Naive thymus-derived CD4-positive, alpha-beta T cell (primary cell): ENCODE data around the gene CD8B2. TPM values are rescaled to one million over a fixed set of nuclear protein-coding genes. Genes with fewer than 3 reads are reported as not detected.

ENCODE experiments used
- ATAC-seq: fragments of 150-1000 bp; cut with Tn5 transposase; 2 replicates; pipeline ENCODE4 v1.10.0; 2021; ENCODE audit warnings: mild to moderate bottlenecking, moderate library complexity
- CTCF ChIA-PET: fragments of 350-600 bp; sonication (Branson Sonifier 250); formaldehyde crosslinking; loops from one replicate; lab custom pipeline; 2021; ENCODE audit warnings: antibody characterized with exemption; lab: Charles Lee
- POLR2A ChIA-PET: fragments of 350-600 bp; sonication (Branson Sonifier 250); formaldehyde crosslinking; loops from one replicate; lab custom pipeline; 2021; ENCODE audit warnings: antibody characterized with exemption, inconsistent platforms; lab: Charles Lee
- DNase-seq, 9 donors: peaks; one replicate each; pipeline versions ENCODE4 v3.0.0 to v3.0.0-alpha.2; 2020 to 2022; ENCODE audit warnings: mixed read lengths in 1 of 9
- H3K27ac ChIP-seq: one replicate; pipeline ENCODE4 v1.7.0; 2013; ENCODE audit warnings: mild to moderate bottlenecking, low read depth, low read length, moderate library complexity
- H3K27me3 ChIP-seq, 2 donors: one replicate each; pipeline ENCODE4 v1.7.0; 2013; ENCODE audit warnings: low read length in 2 of 2, mild to moderate bottlenecking in 2 of 2, moderate library complexity in 2 of 2; ENCODE audit not compliant: control insufficient read depth in 2 of 2, insufficient read depth in 2 of 2
- H3K36me3 ChIP-seq, 3 experiments: 1 replicate in 2 of 3; 2 replicates in 1 of 3; pipeline ENCODE4 v1.7.0; 2013; ENCODE audit warnings: low read length in 3 of 3, mild to moderate bottlenecking in 3 of 3, moderate library complexity in 1 of 3; ENCODE audit not compliant: insufficient read depth in 3 of 3, control insufficient read depth in 2 of 3
- H3K4me1 ChIP-seq, 2 donors: one replicate each; pipeline ENCODE4 v1.7.0; 2013; ENCODE audit warnings: low read length in 2 of 2, mild to moderate bottlenecking in 2 of 2, moderate library complexity in 1 of 2; ENCODE audit not compliant: control insufficient read depth in 2 of 2, insufficient read depth in 2 of 2
- H3K4me3 ChIP-seq: 2 replicates; pipeline ENCODE4 v1.7.0; 2013; ENCODE audit warnings: mild to moderate bottlenecking, low read length
- H3K9me3 ChIP-seq, 3 experiments: 1 replicate in 2 of 3; 2 replicates in 1 of 3; pipeline ENCODE4 v1.7.0; 2013; ENCODE audit warnings: low read length in 3 of 3; ENCODE audit not compliant: control insufficient read depth in 2 of 3
- H3K27ac Mint-ChIP-seq, 9 donors: one replicate each; pipeline ENCODE4 v1.8.0; 2020 to 2022; ENCODE audit warnings: mixed read lengths in 9 of 9, mild to moderate bottlenecking in 8 of 9, moderate library complexity in 5 of 9, inconsistent platforms in 2 of 9
- H3K27me3 Mint-ChIP-seq, 5 donors: one replicate each; pipeline ENCODE4 v1.8.0; 2021 to 2022; ENCODE audit warnings: mixed read lengths in 5 of 5, mild to moderate bottlenecking in 1 of 5
- H3K36me3 Mint-ChIP-seq, 5 donors: one replicate each; pipeline ENCODE4 v1.8.0; 2020 to 2022; ENCODE audit warnings: mixed read lengths in 5 of 5, mild to moderate bottlenecking in 3 of 5, inconsistent platforms in 1 of 5
- H3K4me1 Mint-ChIP-seq, 7 donors: one replicate each; pipeline ENCODE4 v1.8.0; 2020 to 2022; ENCODE audit warnings: mixed read lengths in 7 of 7, mild to moderate bottlenecking in 3 of 7, inconsistent platforms in 1 of 7
- H3K4me3 Mint-ChIP-seq, 10 donors: one replicate each; pipeline ENCODE4 v1.8.0; 2020 to 2022; ENCODE audit warnings: mild to moderate bottlenecking in 10 of 10, mixed read lengths in 10 of 10, moderate library complexity in 6 of 10, inconsistent platforms in 2 of 10
- H3K9me3 Mint-ChIP-seq, 11 donors: one replicate each; pipeline ENCODE4 v1.8.0; 2020 to 2022; ENCODE audit warnings: mixed read lengths in 11 of 11, mild to moderate bottlenecking in 4 of 11, inconsistent platforms in 1 of 11, moderate library complexity in 1 of 11
- intact Hi-C, 2 donors: fragments of 100-400 bp; cut with micrococcal nuclease; formaldehyde crosslinking; loops; one replicate each; pipeline ENCODE4 v1.15.1; 2023
- polyA plus RNA-seq, 2 donors: library from polyadenylated mRNA; unstranded; fragments of 300-500 nt; fragmentation: Illumina TruSeq; gene quantifications; one replicate each; pipeline ENCODE4 v1.2.3, GENCODE V29; 2021
- total RNA-seq, 6 experiments: library from RNA in 5 of 6; stranded (reverse) in 5 of 6; gene quantifications; 1 replicate in 5 of 6; 2 replicates in 1 of 6; pipeline ENCODE4 v1.2.3 and lab custom pipeline; 2021 to 2026

The CD8B2 gene
- total and polyA plus RNA-seq, 7 experiments from 2014 or later: 0.64 TPM; not detected in 6

DNA sequence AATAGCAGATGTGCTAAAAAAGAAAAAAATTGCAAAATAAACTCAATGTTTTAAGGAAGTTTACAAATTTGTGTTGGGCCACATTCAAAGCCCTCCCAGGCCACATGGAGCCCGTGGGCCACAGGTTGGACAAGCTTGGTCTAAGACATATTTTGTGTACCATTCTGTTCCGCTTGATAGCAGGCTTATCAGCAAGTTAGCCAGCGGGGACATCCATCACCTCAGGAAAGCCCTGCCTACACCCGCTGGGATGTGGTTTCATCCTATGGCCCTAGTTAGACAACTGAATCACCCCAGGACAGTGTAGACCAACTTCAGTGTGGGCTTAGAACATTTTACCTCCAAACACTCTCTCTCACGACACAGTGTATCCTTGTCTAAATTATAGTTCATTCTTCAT is 32.6 kb downstream of the CD8B2 start:
- Mint-ChIP-seq H3K36me3 (peaks cover 0 to 12% (median under 1%) of the 10 kb centered on the region in 5 donors), H3K27me3 (no peaks in the 10 kb centered on the region), H3K4me3 (no peak overlapping the region), H3K4me1 (no peaks in the 10 kb centered on the region), H3K27ac (no peak overlapping the region), H3K9me3 (peaks cover 0 to 23% (median 10%) of the 10 kb centered on the region in 11 donors)
- CTCF ChIA-PET: no interaction called here
- no peak overlapping the region for H3K4me3 ChIP-seq
- no peak for DNase-seq
- no peaks in the 10 kb centered on the region for H3K4me1 ChIP-seq
- H3K27me3 ChIP-seq: no peaks in the 10 kb centered on the region
- no peak for ATAC-seq
- H3K36me3 ChIP-seq: no peaks in the 10 kb centered on the region
- peaks cover 0 to 12% (median 0%) of the 10 kb centered on the region in 3 experiments for H3K9me3 ChIP-seq
- POLR2A ChIA-PET: no interaction called here
- intact Hi-C loops: no loop called here
- H3K27ac ChIP-seq: no peak overlapping the region

DNA sequence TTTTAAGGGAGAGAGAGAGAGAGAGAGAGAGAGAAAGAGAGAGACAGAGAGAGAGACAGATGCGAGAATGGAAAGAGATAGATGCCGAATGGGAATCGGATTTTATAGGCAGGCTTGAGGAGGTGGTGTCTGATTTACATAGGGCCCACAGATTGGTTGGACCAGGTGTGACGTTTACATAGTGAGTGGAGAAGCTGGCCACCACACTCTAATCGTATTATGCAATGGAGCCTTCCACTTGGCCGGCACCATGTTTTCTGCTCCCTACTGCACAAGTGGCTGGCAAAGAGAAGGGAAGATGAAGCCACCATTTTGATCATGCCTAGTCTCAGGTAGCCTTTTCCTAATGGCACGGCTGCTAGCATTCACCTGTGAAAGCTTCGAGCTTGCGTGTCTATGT is 33.9 kb downstream of the CD8B2 start:
- DNase-seq: no peak
- H3K9me3 Mint-ChIP-seq: peaks cover 0 to 29% (median 15%) of the 10 kb centered on the region in 11 donors
- ChIA-PET CTCF (no interaction called here), POLR2A (no interaction called here)
- intact Hi-C loops: no loop called here
- no peaks in the 10 kb centered on the region for H3K36me3 ChIP-seq
- no peaks in the 10 kb centered on the region for H3K4me1 Mint-ChIP-seq
- H3K27ac Mint-ChIP-seq: no peak overlapping the region
- peaks cover 0 to 12% (median 0%) of the 10 kb centered on the region in 3 experiments for H3K9me3 ChIP-seq
- H3K27me3 ChIP-seq: no peaks in the 10 kb centered on the region
- ATAC-seq: no peak
- no peak overlapping the region for H3K4me3 ChIP-seq
- H3K4me3 Mint-ChIP-seq: no peak overlapping the region
- H3K36me3 Mint-ChIP-seq: peaks cover 0 to 17% (median 5%) of the 10 kb centered on the region in 5 donors
- H3K4me1 ChIP-seq: no peaks in the 10 kb centered on the region
- H3K27me3 Mint-ChIP-seq: no peaks in the 10 kb centered on the region
- H3K27ac ChIP-seq: no peak overlapping the region

DNA sequence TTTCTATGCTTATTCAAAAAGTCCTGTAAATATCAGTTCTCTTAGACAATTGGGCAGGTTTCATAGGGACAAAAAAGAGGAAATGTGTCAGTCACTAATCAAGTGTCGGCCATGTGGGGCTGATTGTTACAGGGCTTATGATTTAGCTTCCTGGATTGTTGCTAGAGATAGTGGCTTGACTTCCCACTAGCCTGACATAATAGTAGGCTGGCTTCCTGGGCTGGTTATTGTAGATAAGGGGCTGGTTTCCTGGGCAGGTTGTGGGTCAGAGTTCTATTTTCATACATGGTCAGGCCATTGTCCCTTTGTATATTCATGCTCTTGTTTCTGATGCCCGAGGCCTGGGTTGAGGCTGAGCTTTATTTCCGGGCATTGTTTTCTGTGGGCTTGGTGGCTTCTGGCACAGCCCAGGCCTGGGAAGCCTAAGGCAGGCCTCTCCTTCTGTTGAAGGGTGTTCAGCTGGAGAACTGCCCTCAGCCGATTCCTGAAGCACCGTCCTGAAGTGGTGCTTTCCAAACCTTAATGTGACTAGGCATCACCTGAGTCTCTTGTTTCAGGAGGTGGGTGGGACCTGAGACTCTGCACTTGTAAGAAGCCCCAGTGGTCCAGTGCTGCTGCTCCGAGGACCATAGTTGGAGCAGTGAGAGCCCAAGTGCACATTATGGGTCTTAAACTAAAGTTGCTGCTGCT is 37.0 kb downstream of the CD8B2 start:
- Mint-ChIP-seq H3K27me3 (peaks cover 0 to 6% (median 0%) of the 10 kb centered on the region in 5 donors), H3K9me3 (peaks cover 0 to 29% (median 15%) of the 10 kb centered on the region in 11 donors), H3K36me3 (peaks cover 0 to 17% (median 5%) of the 10 kb centered on the region in 5 donors), H3K4me3 (no peak overlapping the region), H3K4me1 (peaks cover 0 to 1% (median 0%) of the 10 kb centered on the region in 7 donors), H3K27ac (no peak overlapping the region)
- ChIA-PET POLR2A (no interaction called here), CTCF (no interaction called here)
- ATAC-seq (no peak), DNase-seq (no peak)
- intact Hi-C loops: no loop called here
- Histone ChIP-seq H3K36me3 (no peaks in the 10 kb centered on the region), H3K4me1 (no peaks in the 10 kb centered on the region), H3K9me3 (peaks cover 0 to 12% (median 0%) of the 10 kb centered on the region in 3 experiments), H3K27ac (no peak overlapping the region), H3K27me3 (no peaks in the 10 kb centered on the region), H3K4me3 (no peak overlapping the region)

DNA sequence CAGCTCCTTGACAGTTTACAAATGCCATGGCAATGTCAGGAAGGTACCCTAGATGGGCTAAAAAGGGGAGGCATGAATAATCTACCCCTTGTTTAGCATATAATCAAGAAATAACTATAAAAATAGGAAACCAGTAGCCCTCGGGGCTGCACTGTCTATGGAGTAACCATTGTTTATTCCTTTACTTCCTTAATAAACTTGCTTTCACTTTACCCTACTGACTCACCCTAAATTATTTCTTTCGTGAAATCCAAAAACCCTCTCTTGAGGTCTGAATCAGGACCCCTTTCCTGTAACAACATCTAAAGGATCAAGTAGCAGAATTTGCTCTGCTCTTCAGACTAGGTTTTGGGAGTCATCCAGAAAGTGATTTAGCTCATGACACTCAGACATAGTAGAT is 43.7 kb downstream of the CD8B2 start:
- no peak overlapping the region for H3K27ac Mint-ChIP-seq
- H3K27me3 Mint-ChIP-seq: peaks cover 0 to 18% (median 11%) of the 10 kb centered on the region in 5 donors

DNA sequence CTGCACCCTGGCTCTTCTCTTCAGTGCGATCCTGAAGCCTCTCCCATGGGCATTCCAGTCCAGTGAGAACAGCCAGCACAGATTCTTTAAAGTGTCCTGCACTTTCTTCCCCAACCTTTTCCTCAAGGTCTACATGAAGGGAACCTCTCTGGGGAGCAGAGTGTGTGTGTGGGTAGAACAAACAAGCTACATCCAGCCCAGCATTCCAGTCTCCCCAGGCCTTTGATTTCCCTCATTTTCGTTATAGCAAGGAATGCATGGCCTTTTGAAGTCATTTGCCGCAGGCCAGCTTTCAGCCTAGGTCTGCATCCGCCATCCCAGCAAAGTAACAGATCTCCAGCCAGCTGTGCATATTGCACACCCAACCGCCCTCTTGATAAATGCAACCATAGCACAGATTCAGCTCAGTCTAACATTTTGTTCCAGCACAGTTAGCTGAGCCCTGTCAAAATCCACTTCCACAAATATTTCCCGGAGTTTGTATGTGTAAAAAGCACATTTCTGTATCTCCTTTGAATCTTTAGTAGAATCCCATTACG is 44.6 kb downstream of the CD8B2 start:
- Histone ChIP-seq H3K36me3 (no peaks in the 10 kb centered on the region), H3K4me3 (no peak overlapping the region), H3K4me1 (no peaks in the 10 kb centered on the region), H3K9me3 (no peaks in the 10 kb centered on the region), H3K27ac (no peak overlapping the region), H3K27me3 (no peaks in the 10 kb centered on the region)
- Mint-ChIP-seq H3K9me3 (peaks cover 0 to 1% (median 0%) of the 10 kb centered on the region in 11 donors), H3K27ac (no peak overlapping the region), H3K36me3 (no peaks in the 10 kb centered on the region), H3K4me3 (no peak overlapping the region), H3K4me1 (peaks cover 0 to 1% (median 0%) of the 10 kb centered on the region in 7 donors), H3K27me3 (peaks cover 0 to 18% (median 11%) of the 10 kb centered on the region in 5 donors)
- ATAC-seq: no peak
- ChIA-PET CTCF (no interaction called here), POLR2A (no interaction called here)
- intact Hi-C loops: no loop called here
- no peak for DNase-seq

More for the DNA sequence above, 43.7 kb downstream of the CD8B2 start:
- no peak overlapping the region for H3K4me3 Mint-ChIP-seq
- POLR2A ChIA-PET: no interaction called here
- Histone ChIP-seq H3K36me3 (no peaks in the 10 kb centered on the region), H3K4me1 (no peaks in the 10 kb centered on the region), H3K9me3 (no peaks in the 10 kb centered on the region), H3K27me3 (no peaks in the 10 kb centered on the region), H3K4me3 (no peak overlapping the region), H3K27ac (no peak overlapping the region)
- peaks cover 0 to 1% (median 0%) of the 10 kb centered on the region in 7 donors for H3K4me1 Mint-ChIP-seq
- DNase-seq (no peak), ATAC-seq (no peak)
- CTCF ChIA-PET: no interaction called here
- H3K9me3 Mint-ChIP-seq: peaks cover 0 to 1% (median 0%) of the 10 kb centered on the region in 11 donors
- H3K36me3 Mint-ChIP-seq: no peaks in the 10 kb centered on the region
- intact Hi-C loops: no loop called here

DNA sequence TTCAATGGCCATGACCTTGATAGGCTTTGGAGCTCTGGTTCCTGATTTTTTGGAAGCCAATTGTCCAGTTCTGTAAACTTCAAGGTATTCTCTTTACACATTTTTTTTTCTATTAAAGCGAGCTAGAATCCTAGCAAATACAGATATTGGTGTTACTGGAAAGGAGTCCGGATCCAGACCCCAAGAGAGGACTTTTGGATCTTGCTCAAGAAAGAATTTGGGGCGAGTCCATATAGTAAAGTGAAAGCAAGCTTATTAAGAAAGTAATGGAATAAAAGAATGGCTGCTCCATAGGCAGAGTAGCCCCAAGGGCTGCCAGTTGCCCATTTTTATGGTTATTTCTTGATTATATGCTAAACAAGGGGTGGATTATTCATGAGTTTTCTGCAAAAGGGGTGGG is 45.1 kb downstream of the CD8B2 start:
- Histone ChIP-seq H3K27ac (no peak overlapping the region), H3K27me3 (no peaks in the 10 kb centered on the region), H3K4me1 (no peaks in the 10 kb centered on the region), H3K36me3 (no peaks in the 10 kb centered on the region), H3K4me3 (no peak overlapping the region), H3K9me3 (no peaks in the 10 kb centered on the region)
- H3K27me3 Mint-ChIP-seq: peaks cover 0 to 18% (median 11%) of the 10 kb centered on the region in 5 donors
- peaks cover 0 to 1% (median 0%) of the 10 kb centered on the region in 7 donors for H3K4me1 Mint-ChIP-seq
- H3K27ac Mint-ChIP-seq: no peak overlapping the region
- H3K36me3 Mint-ChIP-seq: no peaks in the 10 kb centered on the region
- DNase-seq: no peak
- no peak overlapping the region for H3K4me3 Mint-ChIP-seq
- POLR2A ChIA-PET: no interaction called here
- intact Hi-C loops: no loop called here
- H3K9me3 Mint-ChIP-seq: peaks cover 0 to 1% (median 0%) of the 10 kb centered on the region in 11 donors
- CTCF ChIA-PET: no interaction called here
- ATAC-seq: no peak

DNA sequence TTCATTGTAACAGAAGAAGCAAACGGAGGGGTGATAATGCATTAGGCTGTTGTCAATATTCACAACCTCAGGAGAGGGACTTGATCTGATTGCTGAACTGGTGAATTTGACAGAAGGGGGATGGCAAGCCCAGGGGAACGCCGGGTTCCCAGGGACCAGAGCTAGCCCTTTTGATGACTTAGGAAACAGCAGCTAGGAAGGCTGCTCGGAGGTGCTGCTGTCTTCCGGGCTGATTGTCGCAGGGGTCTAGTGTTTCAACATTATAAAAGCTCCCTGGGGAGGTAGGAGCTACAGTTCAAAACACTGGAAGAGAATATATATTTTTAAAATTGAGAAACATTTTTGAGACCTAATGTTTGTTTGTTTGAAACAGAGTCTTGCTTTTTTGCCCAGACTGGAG is 47.3 kb downstream of the CD8B2 start:
- no peak for ATAC-seq
- intact Hi-C loops: no loop called here
- H3K4me1 ChIP-seq: no peaks in the 10 kb centered on the region
- DNase-seq: no peak
- no peak overlapping the region for H3K4me3 ChIP-seq
- POLR2A ChIA-PET: no interaction called here
- H3K27me3 ChIP-seq: no peaks in the 10 kb centered on the region
- CTCF ChIA-PET: no interaction called here
- H3K36me3 ChIP-seq: no peaks in the 10 kb centered on the region
- H3K27ac ChIP-seq: no peak overlapping the region
- H3K9me3 Mint-ChIP-seq: peaks cover 0 to under 1% (median 0%) of the 10 kb centered on the region in 11 donors
- H3K27me3 Mint-ChIP-seq: peaks cover 0 to 11% (median 9%) of the 10 kb centered on the region in 5 donors
- no peak overlapping the region for H3K27ac Mint-ChIP-seq
- H3K4me1 Mint-ChIP-seq: no peaks in the 10 kb centered on the region
- H3K36me3 Mint-ChIP-seq: no peaks in the 10 kb centered on the region
- H3K9me3 ChIP-seq: no peaks in the 10 kb centered on the region
- H3K4me3 Mint-ChIP-seq: no peak overlapping the region
